ENCODE data around the gene DHFR.

DNA sequence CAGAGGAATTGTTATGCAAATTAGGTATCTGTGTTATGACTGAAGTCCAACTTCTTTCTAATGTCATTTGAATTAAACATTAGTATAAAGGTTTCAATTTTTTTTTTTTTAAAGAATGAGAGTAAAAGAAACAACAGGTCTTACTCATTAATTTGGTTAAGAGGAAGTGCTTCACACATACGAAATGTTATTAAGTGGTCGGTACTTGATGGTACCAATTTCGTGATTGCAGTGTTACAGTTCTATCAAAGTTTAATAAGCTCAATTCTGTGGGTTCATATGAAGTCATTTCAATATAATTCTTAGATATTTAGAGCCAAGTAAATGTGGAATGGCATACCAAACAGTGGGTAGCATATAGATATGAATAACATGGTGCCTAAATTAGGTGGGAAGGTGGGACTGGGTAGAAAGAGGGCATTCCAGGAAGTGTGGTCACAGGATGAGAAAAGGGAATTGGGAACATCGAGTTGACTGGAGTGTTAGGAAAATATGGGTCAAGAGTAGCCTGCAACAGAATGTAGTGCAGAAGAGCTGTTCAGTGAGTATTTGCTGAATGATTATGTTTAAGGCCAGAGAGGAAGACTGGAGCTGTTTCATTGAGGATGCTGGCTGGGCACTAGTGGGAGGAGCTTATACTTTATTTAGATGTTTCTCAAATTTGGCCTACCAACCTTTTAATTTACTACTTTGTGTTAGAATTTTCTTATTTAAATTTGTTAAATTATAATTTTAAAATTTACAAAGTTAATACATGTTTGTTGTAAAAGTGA, 34.1 kb upstream of the DHFR start:
- TF ChIP-seq, protein P1, sequence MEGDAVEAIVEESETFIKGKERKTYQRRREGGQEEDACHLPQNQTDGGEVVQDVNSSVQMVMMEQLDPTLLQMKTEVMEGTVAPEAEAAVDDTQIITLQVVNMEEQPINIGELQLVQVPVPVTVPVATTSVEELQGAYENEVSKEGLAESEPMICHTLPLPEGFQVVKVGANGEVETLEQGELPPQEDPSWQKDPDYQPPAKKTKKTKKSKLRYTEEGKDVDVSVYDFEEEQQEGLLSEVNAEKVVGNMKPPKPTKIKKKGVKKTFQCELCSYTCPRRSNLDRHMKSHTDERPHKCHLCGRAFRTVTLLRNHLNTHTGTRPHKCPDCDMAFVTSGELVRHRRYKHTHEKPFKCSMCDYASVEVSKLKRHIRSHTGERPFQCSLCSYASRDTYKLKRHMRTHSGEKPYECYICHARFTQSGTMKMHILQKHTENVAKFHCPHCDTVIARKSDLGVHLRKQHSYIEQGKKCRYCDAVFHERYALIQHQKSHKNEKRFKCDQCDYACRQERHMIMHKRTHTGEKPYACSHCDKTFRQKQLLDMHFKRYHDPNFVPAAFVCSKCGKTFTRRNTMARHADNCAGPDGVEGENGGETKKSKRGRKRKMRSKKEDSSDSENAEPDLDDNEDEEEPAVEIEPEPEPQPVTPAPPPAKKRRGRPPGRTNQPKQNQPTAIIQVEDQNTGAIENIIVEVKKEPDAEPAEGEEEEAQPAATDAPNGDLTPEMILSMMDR (conservative IDR thresholded peaks at IDR 0.05) = no peak
- TF ChIP-seq ZFX (IDR thresholded peaks at IDR 0.05) = no peak
